GM12891 (cell line): Measurements from ENCODE around the gene SIK3.

Source experiments
- DNase-seq: peaks from one replicate; pipeline ENCODE4 v3.0.0; 2011; ENCODE audit warnings: low spot score; ENCODE audit not compliant: insufficient read length
- FAIRE-seq: peaks from 2 replicates; lab custom pipeline; 2011; peaks lifted over from hg19 to GRCh38; lab: Jason Lieb, UNC
- PAX5 ChIP-seq: IDR thresholded peaks from 2 replicates; pipeline ENCODE4 v1.6.1; 2011; ENCODE audit warnings: low read length, moderate library complexity, mild to moderate bottlenecking; ENCODE audit not compliant: insufficient read depth, severe bottlenecking
- POLR2A ChIP-seq: IDR thresholded peaks from 2 replicates; pipeline ENCODE4 v1.6.1; 2011; ENCODE audit warnings: low read depth, low read length, control low read depth
- POLR2AphosphoS5 ChIP-seq: IDR thresholded peaks from 2 replicates; pipeline ENCODE4 v1.6.1; 2011; ENCODE audit warnings: low read depth, low read length, control low read depth
- POU2F2 ChIP-seq: IDR thresholded peaks from 2 replicates; pipeline ENCODE4 v1.6.1; 2011; ENCODE audit warnings: low read depth, mild to moderate bottlenecking, control low read depth, low read length, moderate library complexity
- SPI1 ChIP-seq: IDR thresholded peaks from 2 replicates; pipeline ENCODE4 v1.6.1; 2011; ENCODE audit warnings: low read depth, low read length, control low read depth
- TAF1 ChIP-seq: IDR thresholded peaks from 2 replicates; pipeline ENCODE4 v1.6.1; 2011; ENCODE audit warnings: low read depth, low read length, control low read depth

The SIK3 gene

GRCh38 chr11:116891746-116892145, 206.5 kb downstream of the SIK3 start:
- no peak for DNase-seq
- no peak for TF ChIP-seq POU2F2
- no peak for FAIRE-seq

- DNase-seq, result no peak
- TF ChIP-seq TAF1, result no peak
- no peak for FAIRE-seq
Observed at GRCh38 chr11:116890607-116891006, 207.6 kb downstream of the SIK3 start.

- FAIRE-seq, result peak; percentile 67
- no peak for DNase-seq
- TF ChIP-seq SPI1 (peak; percentile 30; the same call in 1 of the 2 replicates), POU2F2 (no peak)
Observed at GRCh38 chr11:116890193-116890592, 208.0 kb downstream of the SIK3 start.

- FAIRE-seq (no peak), DNase-seq (no peak)
- TF ChIP-seq POLR2AphosphoS5 (no peak), POU2F2 (no peak), POLR2A (no peak), TAF1 (no peak), SPI1 (no peak), PAX5 (no peak)
Observed at GRCh38 chr11:116888884-116889549, 209.2 kb downstream of the SIK3 start.

- DNase-seq (no peak), FAIRE-seq (no peak)
- TF ChIP-seq TAF1, result no peak
- no peak for TF ChIP-seq POLR2A
- no peak for TF ChIP-seq PAX5
- no peak for TF ChIP-seq POLR2AphosphoS5
- no peak for TF ChIP-seq SPI1
- TF ChIP-seq POU2F2, result no peak
Observed at GRCh38 chr11:116888024-116888423, 210.2 kb downstream of the SIK3 start.

- FAIRE-seq, result no peak
Observed at GRCh38 chr11:116885951-116886655, 212.1 kb downstream of the SIK3 start.

GRCh38 chr11:116882386-116882785, 215.8 kb downstream of the SIK3 start:
- TF ChIP-seq SPI1, result no peak
- TF ChIP-seq TAF1, result no peak
- no peak for TF ChIP-seq POU2F2
- no peak for TF ChIP-seq PAX5
- TF ChIP-seq POLR2AphosphoS5, result no peak
- no peak for TF ChIP-seq POLR2A
- DNase-seq (no peak), FAIRE-seq (no peak)

More at GRCh38 chr11:116885951-116886655, 212.1 kb downstream of the SIK3 start:
- no peak for DNase-seq
- no peak for TF ChIP-seq POU2F2
- no peak for TF ChIP-seq POLR2AphosphoS5
- no peak for TF ChIP-seq TAF1
- TF ChIP-seq SPI1, result no peak
- no peak for TF ChIP-seq POLR2A
- TF ChIP-seq PAX5, result no peak

- FAIRE-seq (no peak), DNase-seq (no peak)
- no peak for TF ChIP-seq PAX5
- TF ChIP-seq POLR2AphosphoS5, result no peak
- TF ChIP-seq POLR2A, result no peak
- no peak for TF ChIP-seq SPI1
- no peak for TF ChIP-seq TAF1
- no peak for TF ChIP-seq POU2F2
Observed at GRCh38 chr11:116881143-116881542, 217.1 kb downstream of the SIK3 start.

- TF ChIP-seq POU2F2, result no peak
- TF ChIP-seq POLR2A, result no peak
- TF ChIP-seq TAF1, result no peak
- TF ChIP-seq SPI1, result no peak
- TF ChIP-seq PAX5, result no peak
- TF ChIP-seq POLR2AphosphoS5, result no peak
- FAIRE-seq (peak; percentile 90), DNase-seq (peak; percentile 35)
Observed at GRCh38 chr11:116879800-116880625, 218.2 kb downstream of the SIK3 start.
